ENCODE measurements around the gene TUBB4A.

DNA sequence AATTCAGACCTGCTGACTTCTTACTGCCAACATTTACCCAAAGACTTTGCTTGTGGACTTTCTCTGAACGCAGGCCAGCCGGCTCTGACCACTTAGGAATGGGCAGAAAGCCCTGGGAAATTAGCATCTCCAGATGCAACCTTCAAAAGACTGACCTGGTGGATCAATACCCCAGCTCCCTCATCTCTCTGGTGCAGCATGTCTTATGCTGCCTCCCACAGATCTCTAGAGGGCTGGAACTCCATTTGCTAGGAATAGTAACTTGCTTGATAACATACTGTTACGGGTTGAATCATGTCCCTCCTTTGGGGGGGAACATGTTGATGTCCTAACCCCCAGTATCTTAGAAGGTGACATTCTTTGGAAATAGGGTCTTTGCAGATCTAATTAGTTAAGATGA is 55.7 kb downstream of the TUBB4A start:
- TF ChIP-seq, protein P1, sequence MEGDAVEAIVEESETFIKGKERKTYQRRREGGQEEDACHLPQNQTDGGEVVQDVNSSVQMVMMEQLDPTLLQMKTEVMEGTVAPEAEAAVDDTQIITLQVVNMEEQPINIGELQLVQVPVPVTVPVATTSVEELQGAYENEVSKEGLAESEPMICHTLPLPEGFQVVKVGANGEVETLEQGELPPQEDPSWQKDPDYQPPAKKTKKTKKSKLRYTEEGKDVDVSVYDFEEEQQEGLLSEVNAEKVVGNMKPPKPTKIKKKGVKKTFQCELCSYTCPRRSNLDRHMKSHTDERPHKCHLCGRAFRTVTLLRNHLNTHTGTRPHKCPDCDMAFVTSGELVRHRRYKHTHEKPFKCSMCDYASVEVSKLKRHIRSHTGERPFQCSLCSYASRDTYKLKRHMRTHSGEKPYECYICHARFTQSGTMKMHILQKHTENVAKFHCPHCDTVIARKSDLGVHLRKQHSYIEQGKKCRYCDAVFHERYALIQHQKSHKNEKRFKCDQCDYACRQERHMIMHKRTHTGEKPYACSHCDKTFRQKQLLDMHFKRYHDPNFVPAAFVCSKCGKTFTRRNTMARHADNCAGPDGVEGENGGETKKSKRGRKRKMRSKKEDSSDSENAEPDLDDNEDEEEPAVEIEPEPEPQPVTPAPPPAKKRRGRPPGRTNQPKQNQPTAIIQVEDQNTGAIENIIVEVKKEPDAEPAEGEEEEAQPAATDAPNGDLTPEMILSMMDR (IDR thresholded peaks at IDR 0.05; ENCODE audit: low read length): no peak
- TF ChIP-seq EZH2 (IDR thresholded peaks at IDR 0.05; ENCODE audit: borderline replicate concordance, low read length): no peak
